NCI-H128 (cell line): ENCODE measurements around the gene POLR2B.
"Not testable (repeated sequence)": the region's sequence is repeated elsewhere in the genome, so short reads cannot be mapped to it uniquely, and the experiment has no call there.

Experiments used
- DNase-seq: peaks from one replicate; lab custom pipeline; 2025; ENCODE audit not compliant: unreplicated experiment; lab: John Stamatoyannopoulos, UW

POLR2B gene

GRCh38 chr4:57051095-57051494 lies 72.4 kb downstream of the POLR2B start:
- no peak for DNase-seq

GRCh38 chr4:57051524-57051923 lies 72.8 kb downstream of the POLR2B start:
- DNase-seq = no peak

- no peak for DNase-seq
Measured at GRCh38 chr4:57053508-57053907, 74.8 kb downstream of the POLR2B start.

GRCh38 chr4:57055886-57056285 lies 77.2 kb downstream of the POLR2B start:
- no peak for DNase-seq

- DNase-seq = no peak
Measured at GRCh38 chr4:57059890-57060716, 81.4 kb downstream of the POLR2B start.

GRCh38 chr4:57060717-57061067 lies 82.0 kb downstream of the POLR2B start:
- not testable (repeated sequence) for DNase-seq

- no peak for DNase-seq
Measured at GRCh38 chr4:57061395-57061794, 82.7 kb downstream of the POLR2B start.

- no peak for DNase-seq
Measured at GRCh38 chr4:57063518-57063917, 84.8 kb downstream of the POLR2B start.

GRCh38 chr4:57064120-57064519 lies 85.4 kb downstream of the POLR2B start:
- no peak for DNase-seq

- no peak for DNase-seq
Measured at GRCh38 chr4:57064811-57065711, 86.4 kb downstream of the POLR2B start.

GRCh38 chr4:57065730-57066482 lies 87.2 kb downstream of the POLR2B start:
- no peak for DNase-seq

- DNase-seq = no peak
Measured at GRCh38 chr4:57068237-57068981, 89.7 kb downstream of the POLR2B start.

GRCh38 chr4:57070461-57070860 lies 91.8 kb downstream of the POLR2B start:
- DNase-seq = no peak

GRCh38 chr4:57071326-57071725 lies 92.6 kb downstream of the POLR2B start:
- DNase-seq = no peak

GRCh38 chr4:57073559-57073958 lies 94.9 kb downstream of the POLR2B start:
- no peak for DNase-seq

GRCh38 chr4:57074744-57075143 lies 96.0 kb downstream of the POLR2B start:
- DNase-seq = no peak

GRCh38 chr4:57075367-57075766 lies 96.7 kb downstream of the POLR2B start:
- no peak for DNase-seq

GRCh38 chr4:57076646-57077045 lies 98.0 kb downstream of the POLR2B start:
- DNase-seq = no peak

GRCh38 chr4:57077550-57078343 lies 99.1 kb downstream of the POLR2B start:
- no peak for DNase-seq
